ENCODE results near the gene LSAMP.
"Not testable (repeated sequence)": the region's sequence is repeated elsewhere in the genome, so short reads cannot be mapped to it uniquely, and the experiment has no call there.

The LSAMP gene

GRCh38 chr3:115844729-115845128, 600.6 kb downstream of the LSAMP start:
- DNase-seq (ENCODE audit: low read depth, low spot score): not testable (repeated sequence)

GRCh38 chr3:115843206-115843605, 602.1 kb downstream of the LSAMP start:
- DNase-seq (ENCODE audit: low read depth, low spot score): no peak

GRCh38 chr3:115839246-115839645, 606.0 kb downstream of the LSAMP start:
- DNase-seq (ENCODE audit: low read depth, low spot score): no peak

GRCh38 chr3:115838786-115839185, 606.5 kb downstream of the LSAMP start:
- no peak for DNase-seq (ENCODE audit: low read depth, low spot score)

- DNase-seq (ENCODE audit: low read depth, low spot score): peak; percentile 30
These were observed 608.3 kb downstream of the LSAMP start for GRCh38 chr3:115836944-115837343.

GRCh38 chr3:115835946-115836345, 609.3 kb downstream of the LSAMP start:
- no peak for DNase-seq (ENCODE audit: low read depth, low spot score)

GRCh38 chr3:115834068-115834467, 611.2 kb downstream of the LSAMP start:
- DNase-seq (ENCODE audit: low read depth, low spot score): peak; percentile 78

GRCh38 chr3:115833074-115833473, 612.2 kb downstream of the LSAMP start:
- DNase-seq (ENCODE audit: low read depth, low spot score): peak; percentile 8

- no peak for DNase-seq (ENCODE audit: low read depth, low spot score)
These were observed 613.0 kb downstream of the LSAMP start for GRCh38 chr3:115832265-115832664.

- DNase-seq (ENCODE audit: low read depth, low spot score): no peak
These were observed 613.4 kb downstream of the LSAMP start for GRCh38 chr3:115831864-115832263.

- peak; percentile 51 for DNase-seq (ENCODE audit: low read depth, low spot score)
These were observed 614.4 kb downstream of the LSAMP start for GRCh38 chr3:115830764-115831395.

- DNase-seq (ENCODE audit: low read depth, low spot score): peak; percentile 5
These were observed 616.9 kb downstream of the LSAMP start for GRCh38 chr3:115828401-115828800.

- no peak for DNase-seq (ENCODE audit: low read depth, low spot score)
These were observed 617.8 kb downstream of the LSAMP start for GRCh38 chr3:115827495-115827894.

GRCh38 chr3:115825046-115825445, 620.2 kb downstream of the LSAMP start:
- peak; percentile 78 for DNase-seq (ENCODE audit: low read depth, low spot score)

GRCh38 chr3:115823083-115823482, 622.2 kb downstream of the LSAMP start:
- DNase-seq (ENCODE audit: low read depth, low spot score): no peak

GRCh38 chr3:115822579-115822978, 622.7 kb downstream of the LSAMP start:
- no peak for DNase-seq (ENCODE audit: low read depth, low spot score)

- DNase-seq (ENCODE audit: low read depth, low spot score): peak; percentile 92
These were observed 625.4 kb downstream of the LSAMP start for GRCh38 chr3:115819785-115820384.

GRCh38 chr3:115814778-115815380, 630.4 kb downstream of the LSAMP start:
- DNase-seq (ENCODE audit: low read depth, low spot score): peak; percentile 89

- no peak for DNase-seq (ENCODE audit: low read depth, low spot score)
These were observed 631.3 kb downstream of the LSAMP start for GRCh38 chr3:115814006-115814405.

GRCh38 chr3:115808816-115809215, 636.5 kb downstream of the LSAMP start:
- no peak for DNase-seq (ENCODE audit: low read depth, low spot score)

GRCh38 chr3:115808244-115808643, 637.0 kb downstream of the LSAMP start:
- no peak for DNase-seq (ENCODE audit: low read depth, low spot score)

- DNase-seq (ENCODE audit: low read depth, low spot score): no peak
These were observed 638.8 kb downstream of the LSAMP start for GRCh38 chr3:115806501-115806900.

- DNase-seq (ENCODE audit: low read depth, low spot score): no peak
These were observed 639.8 kb downstream of the LSAMP start for GRCh38 chr3:115805520-115805919.

Measured in astrocyte of the hippocampus (primary cell).